ENCODE results near the gene ESPN.

DNA sequence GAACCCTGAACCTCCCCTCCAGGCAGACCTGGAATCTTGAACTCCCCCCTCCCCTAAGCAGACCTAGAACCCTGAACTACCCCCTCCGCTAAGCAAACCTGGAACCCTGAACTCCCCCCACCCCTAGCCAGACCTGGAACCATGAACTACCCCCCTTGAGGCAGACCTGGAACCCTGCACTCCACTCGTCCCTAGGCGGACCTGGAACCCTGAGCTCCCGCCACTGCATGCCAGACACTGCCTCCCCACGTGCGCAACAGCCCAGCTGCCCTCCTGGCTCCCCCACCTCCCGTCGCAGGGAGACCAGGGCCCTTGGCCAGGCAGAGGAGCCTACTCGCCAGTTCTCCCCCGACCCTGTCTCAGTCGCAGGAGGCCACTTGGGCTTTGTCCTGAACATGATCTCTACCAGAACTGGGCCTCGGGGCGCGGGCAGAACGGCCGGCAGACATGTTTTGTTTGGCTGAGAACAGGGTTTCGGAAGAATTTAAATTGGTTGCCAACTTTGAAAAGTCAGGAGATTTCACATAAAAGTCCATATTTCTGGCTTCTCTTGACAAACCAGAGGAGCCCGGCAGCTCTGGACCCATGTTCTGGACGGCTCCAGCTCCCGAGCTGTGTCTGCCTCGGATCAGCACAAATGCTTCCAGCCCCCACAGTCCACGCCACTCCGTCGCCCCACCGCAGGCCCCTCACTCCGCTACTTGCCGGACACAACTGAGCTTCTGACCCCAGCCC is 76.1 kb downstream of the ESPN start:
- no peak for TF ChIP-seq CTCF (tag by site-specific recombination; IDR thresholded peaks at IDR 0.05)
- no peak for TF ChIP-seq ZNF138 (tag by site-specific recombination; IDR thresholded peaks at IDR 0.05; ENCODE audit: borderline replicate concordance)
- no peak for TF ChIP-seq REST (tag by site-specific recombination; IDR thresholded peaks at IDR 0.05)
- TF ChIP-seq TCF7L2 (IDR thresholded peaks at IDR 0.05; ENCODE audit: borderline replicate concordance, low read depth, low read length) = no peak
- no peak for TF ChIP-seq ZFHX2 (tag by site-specific recombination; conservative IDR thresholded peaks at IDR 0.05)
